Uterus (tissue), 2 donors: ENCODE results near the gene DUSP9.

ENCODE experiments used
- CTCF ChIP-seq, 4 experiments: fragments of 200-600 bp in 2 of 4; fragments of 450-650 bp in 2 of 4; sonication (generic) in 2 of 4; IDR thresholded peaks; one replicate each; pipeline ENCODE4 v1.5.1; 2016 to 2019; ENCODE audit warnings: antibody characterized with exemption in 4 of 4, mild to moderate bottlenecking in 2 of 4, moderate library complexity in 1 of 4
- POLR2A ChIP-seq, 2 donors: fragments of 450-650 bp; IDR thresholded peaks; one replicate each; pipeline ENCODE4 v1.6.1; 2016; ENCODE audit warnings: antibody characterized with exemption in 2 of 2, mild to moderate bottlenecking in 1 of 2, moderate library complexity in 1 of 2

GRCh38 chrX:153649178-153649914 lies 2.3 kb downstream of the DUSP9 start:
- no peak for TF ChIP-seq POLR2A (IDR thresholded peaks at IDR 0.05)
- TF ChIP-seq CTCF (IDR thresholded peaks at IDR 0.05): no peak
